NCI-H187 treated with DMSO at 0.1 percent for 48 hours (cell line): ENCODE results near the gene FEZF1.

Source experiments
- DNase-seq: peaks from one replicate; lab custom pipeline; 2025; lab: John Stamatoyannopoulos, UW

FEZF1 gene

GRCh38 chr7:122304319-122304975, at the start of gene FEZF1:
TSS of gene FEZF1 (minus strand) at chr7:122304750. CDS start at chr7:122304437, 313 bp downstream.
- peak; percentile 42 for DNase-seq

DNA sequence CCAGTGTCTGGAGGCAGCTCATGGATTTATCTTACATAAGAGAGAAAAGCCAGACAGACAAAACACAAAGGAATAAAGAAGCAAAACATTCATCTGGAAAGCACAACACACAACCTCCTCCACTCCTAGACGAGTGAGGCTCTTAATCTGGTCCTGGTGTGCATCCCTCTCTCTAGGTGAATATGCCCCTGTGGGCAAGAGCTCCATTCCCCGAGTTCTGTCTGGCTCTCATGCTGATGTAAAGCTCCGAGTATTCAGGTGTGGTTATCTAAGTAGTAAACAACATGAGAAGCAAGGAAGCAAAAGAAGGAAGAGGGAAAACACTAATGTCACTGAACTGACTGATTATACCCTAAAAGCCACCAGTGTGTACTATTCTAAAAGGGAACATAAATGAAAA, 47.9 kb upstream of the FEZF1 start:
- no peak for DNase-seq

DNA sequence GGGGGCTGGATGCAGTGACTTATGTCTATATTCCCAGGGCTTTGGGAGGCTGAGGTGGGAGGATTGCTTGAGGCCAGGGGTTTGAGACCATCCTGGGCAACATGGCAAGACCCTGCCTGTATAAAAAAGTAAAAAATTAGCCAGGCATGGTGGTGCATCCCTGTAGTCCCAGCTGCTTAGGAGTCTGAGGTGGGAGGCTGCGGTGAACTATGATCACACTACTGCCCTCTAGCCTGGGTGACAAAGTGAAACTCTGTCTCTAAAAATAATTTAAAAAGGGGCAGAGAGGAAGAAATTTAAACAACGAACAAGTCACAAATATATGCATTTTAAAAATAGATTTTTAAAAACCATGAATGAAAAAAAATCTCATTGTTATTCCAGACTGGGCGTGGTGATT, 46.2 kb upstream of the FEZF1 start:
- DNase-seq: no peak

GRCh38 chr7:122344303-122344620, 39.7 kb upstream of the FEZF1 start:
- no peak for DNase-seq

DNA sequence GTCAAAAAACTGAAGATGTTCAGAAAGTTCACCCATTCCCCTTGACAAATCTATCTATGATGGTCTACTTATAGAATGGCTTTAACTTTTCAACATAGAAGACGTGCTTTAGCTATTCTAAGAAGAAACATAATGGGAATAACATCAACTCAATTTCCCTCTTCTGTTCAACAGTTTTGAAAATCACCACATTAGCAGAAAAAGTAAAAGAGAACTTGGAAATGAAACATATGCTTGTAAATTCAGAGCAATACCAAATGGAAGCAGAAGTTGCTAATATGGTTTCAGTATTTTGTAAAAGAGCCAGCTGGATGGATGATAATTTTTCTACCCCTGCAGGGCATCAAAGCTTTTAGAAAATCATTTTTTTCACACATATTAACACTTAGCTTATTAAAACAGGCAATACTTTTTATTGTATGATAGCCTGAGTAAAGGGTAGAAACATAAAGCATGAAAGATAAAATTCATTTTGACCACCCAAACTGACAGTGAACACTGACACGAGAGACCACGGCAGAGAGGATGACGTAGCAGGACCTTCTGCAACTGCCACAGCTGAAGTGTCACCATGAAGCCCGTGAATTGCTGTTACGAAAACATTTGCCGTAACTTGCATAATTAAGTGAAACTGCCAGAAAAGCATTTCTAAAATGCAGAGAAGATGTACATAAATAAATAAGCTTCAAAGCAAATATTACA, 39.2 kb upstream of the FEZF1 start:
- no peak for DNase-seq

DNA sequence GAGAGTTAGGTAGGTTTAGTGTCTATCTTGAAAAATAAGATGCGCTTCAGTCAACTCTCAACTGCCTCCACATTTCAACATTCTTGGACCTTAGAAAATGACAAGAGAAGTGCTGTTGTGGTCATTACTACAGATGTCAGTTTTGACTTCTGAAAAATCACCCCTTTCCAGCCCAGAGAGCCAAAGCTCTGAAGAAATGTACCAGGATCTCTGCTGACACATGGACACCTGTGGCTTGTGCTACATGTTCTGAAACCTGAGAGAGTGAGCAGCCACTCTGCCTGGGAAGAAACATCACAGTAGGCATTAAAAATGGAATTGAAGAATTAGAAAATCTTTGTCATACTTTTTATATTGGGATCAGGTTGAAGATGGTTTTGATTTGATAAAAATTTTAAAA, 35.9 kb upstream of the FEZF1 start:
- no peak for DNase-seq

DNA sequence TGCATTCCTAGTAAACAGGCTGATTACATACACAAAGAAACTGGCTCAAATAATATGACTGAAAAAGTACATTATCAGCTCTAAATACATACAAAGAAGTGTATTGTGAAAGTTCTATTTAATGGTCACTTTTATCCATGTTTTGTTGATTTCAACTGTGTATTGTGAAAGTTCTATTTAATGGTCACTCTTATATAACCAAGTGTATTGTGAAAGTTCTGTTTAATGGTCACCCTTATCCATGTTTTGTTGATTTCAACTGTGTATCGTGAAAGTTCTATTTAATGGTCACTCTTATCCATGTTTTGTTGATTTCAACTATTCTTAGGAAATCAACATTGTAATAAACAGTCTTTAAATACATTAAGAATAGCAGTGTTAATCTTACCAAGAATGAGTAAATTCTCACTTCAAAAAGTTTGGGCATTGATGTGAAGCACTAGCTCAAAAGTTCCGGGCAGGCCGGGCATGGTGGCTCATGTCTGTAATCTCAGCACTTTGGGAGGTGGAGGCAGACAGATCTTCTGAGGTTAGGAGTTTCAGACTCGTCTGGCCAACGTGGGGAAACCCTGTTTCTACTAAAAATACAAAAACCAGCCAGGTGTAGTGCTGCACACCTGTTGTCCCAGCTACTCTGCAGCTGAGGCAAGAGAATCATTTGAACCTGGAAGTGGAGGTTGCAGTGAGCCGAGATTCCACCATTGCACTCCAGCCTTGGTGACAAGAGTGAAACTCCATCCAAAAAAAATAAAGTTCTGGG, 34.8 kb upstream of the FEZF1 start:
- DNase-seq: no peak

- DNase-seq: no peak
Observed at GRCh38 chr7:122337011-122337410, 32.5 kb upstream of the FEZF1 start.

- DNase-seq: no peak
Observed at GRCh38 chr7:122329145-122329802, 24.7 kb upstream of the FEZF1 start.

DNA sequence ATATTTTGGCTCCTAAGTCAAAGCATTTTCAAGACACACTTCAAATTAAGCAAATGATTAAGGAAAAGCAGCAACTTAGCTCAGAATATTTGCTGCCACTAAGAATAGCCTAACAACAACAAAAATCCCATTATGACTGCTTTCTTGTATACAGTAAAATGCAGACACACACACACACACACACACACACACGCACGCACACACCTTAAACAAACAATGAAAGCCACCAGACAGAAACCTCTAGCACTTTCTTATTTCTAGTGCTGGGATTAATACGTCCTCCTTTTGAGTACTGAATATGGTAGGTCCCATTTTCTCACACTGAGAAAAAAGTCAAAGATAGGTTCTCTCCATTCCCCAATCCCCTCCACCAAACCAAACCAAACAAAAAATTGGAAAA, 23.4 kb upstream of the FEZF1 start:
- DNase-seq: no peak

GRCh38 chr7:122316467-122317388, 12.2 kb upstream of the FEZF1 start:
- DNase-seq: no peak

DNA sequence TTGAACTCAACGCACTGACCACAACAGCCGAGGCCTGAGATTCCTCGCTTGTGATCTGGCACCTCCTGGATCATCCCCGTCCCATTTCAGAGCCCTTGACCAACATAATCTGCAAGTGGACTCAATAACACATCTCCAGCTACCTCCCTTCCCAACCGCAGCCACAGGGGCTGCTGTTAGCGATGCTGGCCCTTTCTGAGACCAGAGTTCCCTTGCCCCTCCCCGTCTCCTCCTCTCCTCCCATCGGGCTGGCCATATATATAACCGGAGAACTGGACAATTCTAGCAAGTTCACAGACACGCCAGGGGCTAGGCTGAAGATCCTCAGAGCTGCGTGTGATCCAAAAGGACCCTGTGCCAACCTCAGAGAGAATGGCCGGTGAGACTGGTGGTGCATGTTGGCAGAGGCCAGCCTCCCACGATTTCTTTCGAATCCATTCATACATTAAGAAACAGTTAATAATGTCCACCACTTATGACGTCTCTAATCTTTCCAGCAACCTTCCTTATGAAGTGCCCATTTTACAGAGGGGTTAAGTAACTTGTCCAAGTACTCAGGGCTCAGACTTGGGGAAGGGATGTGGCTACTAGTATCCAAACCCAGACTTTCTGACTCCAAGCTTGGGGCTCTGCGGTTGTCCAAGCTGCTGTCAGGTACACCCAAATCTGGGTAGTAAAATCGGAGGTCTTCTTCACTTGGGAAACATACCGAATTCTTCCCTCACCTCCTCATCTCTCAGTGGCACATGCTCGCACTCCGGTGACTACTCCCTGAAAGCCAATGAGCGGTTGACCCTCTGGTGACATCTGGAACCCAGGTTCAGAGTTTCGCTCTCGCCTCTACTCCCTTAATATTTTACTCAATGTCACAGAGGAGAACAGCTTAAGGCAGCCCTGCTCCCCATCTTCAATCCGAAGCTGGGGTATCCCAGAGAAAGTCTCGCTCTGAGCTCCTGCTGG, 11.2 kb upstream of the FEZF1 start:
- no peak for DNase-seq

GRCh38 chr7:122314284-122314683, 9.7 kb upstream of the FEZF1 start:
- DNase-seq: no peak

DNA sequence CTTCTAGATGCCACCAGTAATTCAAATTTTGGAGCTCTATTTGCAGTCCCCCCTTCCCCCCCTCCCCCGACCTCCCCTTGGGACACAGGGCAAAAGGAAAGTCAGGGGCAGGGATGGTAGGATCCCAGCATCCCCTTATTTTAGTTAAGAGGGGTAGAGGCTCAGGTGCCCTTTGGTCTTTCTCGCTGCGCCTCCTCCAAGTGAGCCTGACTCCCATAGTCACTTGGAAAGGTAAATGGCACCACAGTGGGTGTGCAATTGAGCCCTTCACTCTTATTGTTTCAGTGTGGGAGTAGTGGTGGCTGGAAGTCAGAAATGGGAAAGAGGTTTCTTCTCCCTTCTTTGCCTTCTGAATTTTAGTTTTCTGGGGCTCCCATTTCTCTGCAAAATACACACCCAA, 8.2 kb upstream of the FEZF1 start:
- DNase-seq: no peak

- no peak for DNase-seq
Observed at GRCh38 chr7:122311734-122312450, 7.3 kb upstream of the FEZF1 start.

DNA sequence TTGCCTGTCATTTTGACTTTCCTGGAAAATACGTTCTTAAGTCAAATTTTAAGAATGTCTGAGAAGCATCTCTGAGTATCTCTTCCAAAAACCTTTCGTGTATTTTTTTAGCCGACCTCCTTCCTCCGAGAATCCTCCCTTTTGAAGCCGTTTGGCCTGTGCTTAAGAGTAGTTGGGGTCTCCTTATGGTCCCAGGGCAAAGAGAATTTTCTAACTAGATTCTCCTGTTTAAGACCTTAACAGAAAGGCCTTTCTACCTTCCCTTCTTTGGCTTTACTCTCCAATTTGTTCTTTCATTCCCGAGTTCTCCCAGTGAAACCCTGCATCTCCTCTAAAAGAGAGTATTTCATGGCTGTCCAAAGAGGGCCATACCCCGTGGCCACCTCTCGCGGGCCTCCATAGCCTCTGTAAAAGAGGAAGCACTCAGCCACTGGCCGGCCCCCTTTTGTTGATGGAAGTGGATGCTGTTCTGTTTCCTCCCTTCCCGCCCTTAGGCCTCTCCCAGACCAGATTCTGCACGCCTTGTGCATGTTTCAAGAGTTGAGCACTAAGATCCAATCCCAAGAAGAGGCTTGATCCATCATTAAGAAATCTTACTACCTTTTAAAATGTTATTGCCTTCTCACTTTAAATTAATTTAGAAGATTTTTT, 6.6 kb upstream of the FEZF1 start:
- DNase-seq: no peak

DNA sequence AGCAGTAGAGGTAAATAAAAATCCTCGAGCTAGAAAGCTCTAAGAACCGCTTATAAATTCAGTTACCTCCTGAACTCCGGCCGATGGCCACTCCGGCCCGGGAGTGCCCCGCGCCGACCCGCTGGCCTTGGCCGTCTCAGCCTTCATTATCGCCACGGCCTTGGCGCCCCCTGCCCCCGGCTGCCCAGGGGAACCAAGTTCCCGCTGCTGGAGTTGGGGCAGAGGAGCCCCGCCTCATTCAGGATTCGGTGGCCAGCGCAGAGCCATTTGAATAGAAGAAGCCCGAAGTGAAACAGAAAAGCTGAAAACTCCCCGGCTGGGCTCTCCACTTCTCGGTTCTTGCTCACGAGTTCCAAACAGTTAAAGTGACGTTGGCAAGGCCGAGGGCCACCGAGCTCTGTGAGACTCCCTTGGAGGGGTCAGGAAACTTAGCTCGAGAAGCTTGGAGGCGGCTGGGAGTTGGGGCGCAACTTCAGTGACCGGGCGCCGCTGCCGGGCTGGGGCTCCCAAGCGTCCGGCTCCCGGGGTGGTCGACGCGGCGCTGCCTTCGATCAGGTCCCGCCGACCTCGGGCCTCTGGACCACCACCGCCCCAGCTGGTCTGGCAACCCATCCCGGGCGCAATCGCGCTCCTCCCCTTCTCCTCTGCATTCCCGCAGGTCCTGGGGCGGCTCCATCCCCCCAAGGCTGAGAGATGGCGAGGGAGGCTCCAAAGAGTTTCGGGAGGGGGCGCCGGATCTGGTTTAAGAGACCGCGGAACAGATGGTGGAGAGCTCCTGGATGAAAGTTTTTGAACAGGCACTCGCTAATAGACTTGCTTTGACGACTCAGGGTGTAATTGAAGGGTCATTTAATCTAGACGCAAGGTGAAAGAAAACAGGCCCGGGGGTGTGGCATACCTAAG, 5.8 kb upstream of the FEZF1 start:
- no peak for DNase-seq

- no peak for DNase-seq
Observed at GRCh38 chr7:122309421-122309820, 4.9 kb upstream of the FEZF1 start.
